CD4-positive, alpha-beta T cell treated with Interleukin-17A for 1 hour (primary cell): ENCODE measurements around the gene MS4A18.

Experiments used
- DNase-seq: peaks from one replicate; pipeline ENCODE4 v3.0.0-alpha.2; 2020

The MS4A18 gene

GRCh38 chr11:60768202-60768601 lies 43.7 kb downstream of the MS4A18 start:
- DNase-seq, result no peak

- DNase-seq, result no peak
These were observed 44.8 kb downstream of the MS4A18 start for GRCh38 chr11:60769273-60769672.

GRCh38 chr11:60769811-60770210 lies 45.3 kb downstream of the MS4A18 start:
- DNase-seq, result no peak

GRCh38 chr11:60771146-60771545 lies 46.6 kb downstream of the MS4A18 start:
- DNase-seq, result no peak

GRCh38 chr11:60771879-60772525 lies 47.5 kb downstream of the MS4A18 start:
- no peak for DNase-seq

GRCh38 chr11:60772666-60773065 lies 48.1 kb downstream of the MS4A18 start:
- DNase-seq, result no peak

- DNase-seq, result no peak
These were observed 50.2 kb downstream of the MS4A18 start for GRCh38 chr11:60774726-60775125.

GRCh38 chr11:60775420-60775961 lies 51.0 kb downstream of the MS4A18 start:
- peak; percentile 82 for DNase-seq

- no peak for DNase-seq
These were observed 51.6 kb downstream of the MS4A18 start for GRCh38 chr11:60776167-60776566.

- no peak for DNase-seq
These were observed 52.6 kb downstream of the MS4A18 start for GRCh38 chr11:60777106-60777505.

GRCh38 chr11:60777572-60777971 lies 53.1 kb downstream of the MS4A18 start:
- no peak for DNase-seq

GRCh38 chr11:60780065-60780464 lies 55.5 kb downstream of the MS4A18 start:
- no peak for DNase-seq

GRCh38 chr11:60780774-60781173 lies 56.3 kb downstream of the MS4A18 start:
- DNase-seq, result no peak

GRCh38 chr11:60781286-60781980 lies 56.9 kb downstream of the MS4A18 start:
- DNase-seq, result no peak

GRCh38 chr11:60781981-60782316 lies 57.4 kb downstream of the MS4A18 start:
- DNase-seq, result no peak

- no peak for DNase-seq
These were observed 58.0 kb downstream of the MS4A18 start for GRCh38 chr11:60782393-60783140.

- DNase-seq, result no peak
These were observed 58.6 kb downstream of the MS4A18 start for GRCh38 chr11:60783141-60783484.

- DNase-seq, result no peak
These were observed 59.4 kb downstream of the MS4A18 start for GRCh38 chr11:60783911-60784310.

- DNase-seq, result no peak
These were observed 60.6 kb downstream of the MS4A18 start, which contains the start of gene MS4A10 for GRCh38 chr11:60785136-60785535. Gene MS4A10 (plus strand): TSS chr11:60785333. CDS start chr11:60790336, 5,003 bp downstream.

- DNase-seq, result no peak
These were observed 61.4 kb downstream of the MS4A18 start for GRCh38 chr11:60785806-60786361.

GRCh38 chr11:60786811-60787567 lies 62.5 kb downstream of the MS4A18 start:
- no peak for DNase-seq

- no peak for DNase-seq
These were observed 64.0 kb downstream of the MS4A18 start for GRCh38 chr11:60788401-60789125.
